ENCODE measurements around the gene TAL2.
"Not testable (repeated sequence)": the region's sequence is repeated elsewhere in the genome, so short reads cannot be mapped to it uniquely, and the experiment has no call there.

TAL2 gene

GRCh38 chr9:105703638-105704037 lies 41.4 kb downstream of the TAL2 start:
- H3K4me3 ChIP-seq (ENCODE audit: low read depth, low read length), result not testable (repeated sequence)

- H3K4me3 ChIP-seq (ENCODE audit: low read depth, low read length), result no peak overlapping the region
Measured at GRCh38 chr9:105706156-105706555, 43.9 kb downstream of the TAL2 start.

GRCh38 chr9:105708405-105708804 lies 46.1 kb downstream of the TAL2 start:
- H3K4me3 ChIP-seq (ENCODE audit: low read depth, low read length), result no peak overlapping the region

GRCh38 chr9:105710638-105711037 lies 48.4 kb downstream of the TAL2 start:
- H3K4me3 ChIP-seq (ENCODE audit: low read depth, low read length), result no peak overlapping the region

GRCh38 chr9:105711867-105712266 lies 49.6 kb downstream of the TAL2 start:
- H3K4me3 ChIP-seq (ENCODE audit: low read depth, low read length), result no peak overlapping the region

- no peak overlapping the region for H3K4me3 ChIP-seq (ENCODE audit: low read depth, low read length)
Measured at GRCh38 chr9:105712297-105712696, 50.0 kb downstream of the TAL2 start.

Data from iPS-11a (cell line).